Uterus (tissue), 2 donors: ENCODE measurements around the gene MIS18A.

ENCODE experiments used
- POLR2A ChIP-seq, 2 donors: fragments of 450-650 bp; IDR thresholded peaks; one replicate each; pipeline ENCODE4 v1.6.1; 2016; ENCODE audit warnings: antibody characterized with exemption in 2 of 2, mild to moderate bottlenecking in 1 of 2, moderate library complexity in 1 of 2
- TF ChIP-seq, protein P1 (sequence below), 4 experiments: fragments of 200-600 bp in 2 of 4; fragments of 450-650 bp in 2 of 4; sonication (generic) in 2 of 4; IDR thresholded peaks; one replicate each; pipeline ENCODE4 v1.5.1; 2016 to 2019; ENCODE audit warnings: antibody characterized with exemption in 4 of 4, mild to moderate bottlenecking in 2 of 4, moderate library complexity in 1 of 4

GRCh38 chr21:32285476-32285875 is 6.6 kb upstream of the MIS18A start:
- TF ChIP-seq, protein P1, sequence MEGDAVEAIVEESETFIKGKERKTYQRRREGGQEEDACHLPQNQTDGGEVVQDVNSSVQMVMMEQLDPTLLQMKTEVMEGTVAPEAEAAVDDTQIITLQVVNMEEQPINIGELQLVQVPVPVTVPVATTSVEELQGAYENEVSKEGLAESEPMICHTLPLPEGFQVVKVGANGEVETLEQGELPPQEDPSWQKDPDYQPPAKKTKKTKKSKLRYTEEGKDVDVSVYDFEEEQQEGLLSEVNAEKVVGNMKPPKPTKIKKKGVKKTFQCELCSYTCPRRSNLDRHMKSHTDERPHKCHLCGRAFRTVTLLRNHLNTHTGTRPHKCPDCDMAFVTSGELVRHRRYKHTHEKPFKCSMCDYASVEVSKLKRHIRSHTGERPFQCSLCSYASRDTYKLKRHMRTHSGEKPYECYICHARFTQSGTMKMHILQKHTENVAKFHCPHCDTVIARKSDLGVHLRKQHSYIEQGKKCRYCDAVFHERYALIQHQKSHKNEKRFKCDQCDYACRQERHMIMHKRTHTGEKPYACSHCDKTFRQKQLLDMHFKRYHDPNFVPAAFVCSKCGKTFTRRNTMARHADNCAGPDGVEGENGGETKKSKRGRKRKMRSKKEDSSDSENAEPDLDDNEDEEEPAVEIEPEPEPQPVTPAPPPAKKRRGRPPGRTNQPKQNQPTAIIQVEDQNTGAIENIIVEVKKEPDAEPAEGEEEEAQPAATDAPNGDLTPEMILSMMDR (IDR thresholded peaks at IDR 0.05): no peak
- no peak for TF ChIP-seq POLR2A (IDR thresholded peaks at IDR 0.05)
